NCI-H748 (cell line): Measurements from ENCODE around the gene CEP55.
"Not testable (repeated sequence)": the region's sequence is repeated elsewhere in the genome, so short reads cannot be mapped to it uniquely, and the experiment has no call there.

ENCODE experiments used
- DNase-seq: peaks from one replicate; lab custom pipeline; 2025; ENCODE audit not compliant: unreplicated experiment; lab: John Stamatoyannopoulos, UW

The CEP55 gene

DNA sequence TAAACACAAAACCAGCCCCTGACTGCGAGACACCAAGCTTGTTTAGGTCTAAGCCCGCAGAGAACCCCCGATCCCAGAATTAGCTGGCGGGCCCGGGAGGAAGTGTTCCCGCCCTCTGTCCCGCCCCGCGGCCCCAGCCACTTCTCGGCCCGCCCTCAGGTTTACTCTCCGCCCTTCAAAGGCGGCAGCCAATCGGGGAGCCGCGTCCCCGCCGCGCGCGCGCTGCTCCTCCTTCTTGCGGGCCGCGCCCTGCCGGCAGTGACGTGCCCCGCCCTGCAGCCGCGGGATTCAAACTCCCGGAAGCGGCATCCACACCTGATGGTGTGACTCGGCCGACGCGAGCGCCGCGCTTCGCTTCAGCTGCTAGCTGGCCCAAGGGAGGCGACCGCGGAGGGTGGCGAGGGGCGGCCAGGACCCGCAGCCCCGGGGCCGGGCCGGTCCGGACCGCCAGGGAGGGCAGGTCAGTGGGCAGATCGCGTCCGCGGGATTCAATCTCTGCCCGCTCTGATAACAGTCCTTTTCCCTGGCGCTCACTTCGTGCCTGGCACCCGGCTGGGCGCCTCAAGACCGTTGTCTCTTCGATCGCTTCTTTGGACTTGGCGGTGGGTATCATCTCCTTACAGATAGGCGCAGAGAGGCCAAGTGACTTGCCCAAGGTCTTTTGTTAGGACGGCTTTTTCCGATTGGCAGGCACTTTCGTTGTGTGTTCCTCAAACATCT, at the start of gene CEP55:
CEP55 (plus strand) TSS at position 291 of the 720 bp plus-strand sequence. CDS start 3,440 bp downstream, outside the sequence.
- peak; percentile 93 for DNase-seq

DNA sequence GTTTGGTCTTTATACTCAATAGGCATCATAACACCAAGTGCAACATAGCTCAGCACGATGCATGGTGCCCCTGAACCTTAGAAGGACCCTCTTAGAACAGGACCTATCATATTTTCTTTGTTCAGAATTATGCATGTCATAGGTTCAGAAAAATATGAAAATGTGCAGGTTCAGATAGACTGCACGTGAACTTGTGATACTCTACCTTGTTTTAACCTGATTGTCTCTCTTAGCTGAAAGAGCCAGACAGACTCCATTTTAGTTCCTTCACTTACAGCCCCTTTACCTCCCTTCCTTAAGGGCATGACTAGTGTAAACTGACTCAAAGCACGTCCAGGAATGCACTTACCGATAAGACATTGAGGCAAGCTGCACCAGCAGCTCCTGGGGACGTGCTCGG, 49.4 kb upstream of the CEP55 start:
- DNase-seq: no peak

DNA sequence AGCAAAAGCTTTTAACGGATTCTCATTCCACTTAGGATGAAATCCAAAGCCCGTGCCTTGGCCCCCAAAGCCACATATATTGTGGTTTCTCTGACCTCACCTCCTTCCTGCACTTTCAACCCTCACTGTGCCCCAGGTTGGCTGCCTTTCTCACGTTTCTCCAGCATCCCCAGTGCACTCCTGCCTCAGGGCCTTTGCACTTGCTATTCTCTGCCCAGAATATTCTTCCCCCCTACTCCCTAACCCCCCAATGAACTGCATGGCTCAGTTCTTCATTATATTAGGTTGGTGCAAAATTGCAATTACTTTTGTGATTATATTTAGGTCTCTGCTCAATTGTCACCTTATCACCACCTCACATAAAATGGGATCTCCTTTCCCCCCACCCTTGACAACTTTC, 48.4 kb upstream of the CEP55 start:
- no peak for DNase-seq

DNA sequence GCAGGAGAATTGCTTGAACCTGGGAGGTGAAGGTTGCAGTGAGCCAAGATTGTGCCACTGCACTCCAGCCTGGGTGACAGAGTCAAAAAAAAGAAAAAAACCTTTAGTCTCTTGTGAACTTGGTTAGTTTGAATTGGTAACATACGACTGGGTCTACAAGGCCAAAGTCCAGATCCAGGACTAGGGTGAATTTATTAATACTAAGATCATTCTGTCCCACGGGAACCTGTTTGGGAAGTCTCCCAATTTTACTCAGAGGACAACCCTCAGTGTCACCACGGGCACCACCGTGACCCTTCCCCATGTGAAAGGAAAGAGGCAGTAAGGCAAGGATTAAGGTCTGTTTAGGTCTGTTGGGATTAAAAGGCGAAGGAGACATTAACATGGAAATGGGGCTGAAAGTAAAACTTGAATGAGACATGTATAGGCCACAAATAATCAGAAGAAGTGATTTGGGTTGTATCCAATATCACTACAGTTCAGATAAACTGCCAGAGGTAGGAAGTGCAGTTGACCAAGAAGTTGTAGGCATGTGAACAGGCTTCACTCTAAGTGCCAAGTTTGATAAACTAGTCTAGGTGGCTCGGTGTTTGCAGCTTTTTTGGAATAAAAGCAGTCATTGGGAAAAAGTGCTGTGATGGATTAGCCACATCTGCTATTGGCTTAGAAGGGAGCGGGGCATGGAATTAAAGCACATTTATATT, 45.0 kb upstream of the CEP55 start:
- DNase-seq: no peak

DNA sequence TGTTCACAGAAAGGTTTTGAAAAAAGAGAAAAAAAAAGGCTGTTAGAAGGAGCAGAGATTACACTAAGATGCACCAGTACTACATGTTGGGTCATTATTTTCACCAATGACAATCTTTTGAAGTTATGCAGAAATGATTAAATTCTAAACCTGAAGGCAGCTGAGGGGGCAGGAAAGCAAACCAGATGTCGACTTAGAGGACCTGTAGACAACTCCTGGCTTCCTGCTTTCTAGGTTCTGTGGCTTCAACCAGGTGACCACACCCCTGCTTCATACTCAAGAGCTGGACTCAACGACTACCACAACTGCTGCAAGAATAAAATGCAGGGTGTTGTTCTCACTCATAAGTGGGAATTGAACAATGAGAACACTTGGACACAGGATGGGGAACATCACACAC, 44.3 kb upstream of the CEP55 start:
- no peak for DNase-seq

DNA sequence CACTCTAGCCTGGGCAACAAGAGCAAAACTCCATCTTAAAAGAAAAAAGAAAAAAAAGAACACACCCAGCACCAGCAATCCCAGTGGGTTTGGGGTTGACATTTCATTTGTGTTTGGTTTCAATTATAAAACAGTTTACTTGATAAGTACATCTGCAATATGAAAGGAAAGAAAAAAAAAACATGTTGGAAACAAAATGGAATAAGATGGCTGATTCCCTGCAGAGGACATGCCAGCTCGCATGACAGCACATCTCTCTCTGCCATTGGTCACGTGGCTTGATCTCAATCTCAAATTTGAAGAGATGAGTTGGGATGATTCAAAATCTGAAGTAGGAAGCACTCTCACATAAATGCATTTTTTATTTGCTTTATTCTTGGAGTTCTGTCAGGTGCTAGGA, 42.3 kb upstream of the CEP55 start:
- no peak for DNase-seq

DNA sequence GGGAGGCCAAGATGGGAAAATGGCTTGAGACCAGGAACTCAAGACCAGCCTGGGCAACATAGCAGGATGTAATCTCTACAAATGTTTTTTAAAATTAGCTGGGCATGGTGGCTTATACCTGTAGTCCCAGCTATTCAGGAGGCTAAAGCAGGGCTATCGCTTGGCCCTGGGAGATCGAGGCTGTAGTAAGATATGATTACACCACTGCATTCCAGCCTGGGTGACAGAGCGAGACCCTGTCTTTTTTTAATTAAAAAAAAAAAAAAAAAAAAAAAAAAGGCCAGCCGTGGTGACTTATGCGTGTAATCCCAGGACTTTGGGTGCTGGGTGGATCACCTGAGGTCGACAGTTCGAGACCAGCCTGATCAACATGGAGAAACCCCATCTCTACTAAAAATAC, 41.7 kb upstream of the CEP55 start:
- DNase-seq: no peak

DNA sequence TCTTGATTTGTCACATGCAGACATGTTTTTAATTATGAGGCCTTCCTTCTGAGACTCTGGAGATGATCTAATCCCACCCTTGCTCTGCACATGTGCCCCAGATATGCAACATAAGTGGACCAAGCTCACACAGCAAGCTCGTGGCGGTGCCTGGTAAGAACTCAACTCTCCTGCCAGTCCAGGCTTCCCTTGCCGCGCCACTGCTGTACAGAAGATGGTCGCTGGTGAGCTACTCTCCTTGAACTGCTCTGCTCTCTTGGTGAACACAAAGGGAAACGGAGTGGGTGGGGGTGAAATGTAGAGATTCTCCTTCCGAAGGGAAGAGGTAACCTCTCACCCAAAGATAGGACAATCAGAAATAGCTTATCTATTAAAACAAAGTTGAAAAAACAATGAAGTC, 39.9 kb upstream of the CEP55 start:
- no peak for DNase-seq

DNA sequence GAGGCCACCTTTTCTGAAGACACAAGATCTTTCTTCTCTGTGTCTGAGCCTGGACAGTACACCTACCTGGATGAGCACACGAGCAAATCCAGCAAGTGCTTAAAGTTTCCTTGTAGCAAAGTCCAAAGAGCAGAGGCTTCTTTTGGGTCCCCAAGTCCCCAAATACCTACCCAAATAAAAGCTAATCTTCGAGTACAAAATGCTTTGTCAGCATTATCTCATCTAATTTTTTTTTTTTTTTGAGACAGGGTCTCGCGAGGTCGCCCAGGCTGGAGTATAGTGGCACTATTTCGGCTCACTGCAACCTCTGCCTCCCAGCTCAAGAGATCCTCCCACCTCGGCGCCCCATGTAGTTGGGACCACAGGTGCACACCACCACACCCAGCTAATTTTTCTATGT, 38.9 kb upstream of the CEP55 start:
- no peak for DNase-seq

DNA sequence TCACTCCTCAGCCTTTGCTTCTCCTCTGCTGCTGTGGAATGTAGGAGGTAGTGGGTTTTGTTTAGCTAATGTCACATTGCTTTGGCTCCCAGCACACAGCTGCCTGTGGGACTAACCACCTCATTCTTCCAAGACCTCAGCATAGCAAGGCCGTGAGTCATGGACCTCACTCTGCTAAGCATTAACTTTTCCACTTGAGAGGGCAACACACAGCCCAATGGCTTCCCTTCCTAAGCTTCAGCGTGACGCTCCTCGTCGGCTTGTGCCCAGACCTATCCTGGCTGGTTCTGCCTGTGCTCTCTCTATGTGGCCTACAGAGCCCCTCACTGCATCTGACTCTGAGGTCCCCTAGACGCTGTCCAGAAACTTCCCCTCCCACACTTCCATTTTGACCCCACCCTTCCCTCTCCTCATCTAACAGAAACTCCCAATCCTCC, 37.6 kb upstream of the CEP55 start:
- no peak for DNase-seq

DNA sequence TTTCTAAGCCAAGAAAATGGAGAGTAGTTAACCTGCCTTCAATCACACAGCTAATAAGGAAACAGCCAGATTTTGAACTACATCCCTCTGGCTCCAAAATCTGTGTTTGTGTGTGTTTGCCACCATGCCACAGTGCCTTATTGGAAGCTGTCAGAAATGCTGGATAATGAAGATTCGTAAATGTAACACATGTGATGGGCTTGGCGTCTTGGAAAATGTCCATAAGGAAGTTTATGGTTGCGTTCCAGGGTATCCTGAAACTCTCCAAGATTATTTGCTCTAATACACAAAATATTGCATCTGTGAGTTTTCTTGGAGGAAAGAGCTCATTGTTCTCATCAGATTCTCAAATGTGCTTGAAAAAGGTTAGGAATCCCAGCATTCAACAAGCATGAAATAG, 36.9 kb upstream of the CEP55 start:
- no peak for DNase-seq

DNA sequence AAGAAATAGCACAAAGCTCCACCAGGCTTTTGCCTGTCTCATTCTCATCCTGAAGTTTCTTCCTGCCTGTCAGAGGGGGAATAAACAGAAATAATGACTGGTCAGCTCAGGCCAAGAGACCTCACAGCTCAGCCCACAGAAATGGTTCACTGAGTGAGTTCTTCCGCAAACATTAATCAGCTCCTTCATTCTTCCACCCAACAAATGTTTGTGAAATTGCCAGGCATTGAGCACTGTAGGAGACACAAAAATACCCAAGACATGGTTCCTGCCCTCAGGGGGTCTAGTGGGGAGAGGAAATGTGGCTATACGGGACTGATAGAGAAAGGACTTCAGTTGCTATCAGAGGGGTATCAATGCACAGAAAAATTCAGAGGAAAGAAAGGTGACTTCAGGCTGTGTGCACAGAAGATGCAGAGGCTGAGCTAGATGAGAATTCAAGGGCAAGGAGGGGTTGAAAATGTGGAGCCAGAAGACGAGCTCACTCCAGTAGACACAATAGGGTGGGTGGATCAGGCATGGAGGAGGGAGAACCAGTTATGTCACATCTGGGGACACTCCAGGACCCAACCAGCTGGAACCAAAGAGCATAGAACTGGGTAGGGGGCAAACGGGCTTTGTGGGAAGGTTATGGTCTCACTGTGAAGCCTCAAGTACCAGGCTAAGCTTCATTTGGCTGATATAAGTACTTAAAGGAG, 35.2 kb upstream of the CEP55 start:
- DNase-seq: peak; percentile 41

DNA sequence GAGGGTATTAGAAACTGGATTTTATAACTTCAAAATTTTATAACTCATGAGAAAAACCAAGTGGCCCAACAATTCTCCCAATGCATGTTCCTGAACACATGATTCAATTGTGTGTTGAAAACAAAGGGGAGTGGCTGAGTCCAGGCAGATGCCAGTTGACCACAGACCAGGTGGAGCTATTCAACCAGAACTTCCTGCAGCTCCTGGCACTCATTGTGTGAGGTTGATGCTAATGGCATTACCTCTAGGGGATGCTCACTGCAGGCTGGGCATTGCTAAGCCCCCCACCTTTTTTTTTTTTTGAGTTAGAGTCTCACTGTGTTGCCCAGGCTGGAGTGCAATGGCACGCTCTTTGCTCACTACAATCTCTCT, 34.6 kb upstream of the CEP55 start:
- peak; percentile 65 for DNase-seq

DNA sequence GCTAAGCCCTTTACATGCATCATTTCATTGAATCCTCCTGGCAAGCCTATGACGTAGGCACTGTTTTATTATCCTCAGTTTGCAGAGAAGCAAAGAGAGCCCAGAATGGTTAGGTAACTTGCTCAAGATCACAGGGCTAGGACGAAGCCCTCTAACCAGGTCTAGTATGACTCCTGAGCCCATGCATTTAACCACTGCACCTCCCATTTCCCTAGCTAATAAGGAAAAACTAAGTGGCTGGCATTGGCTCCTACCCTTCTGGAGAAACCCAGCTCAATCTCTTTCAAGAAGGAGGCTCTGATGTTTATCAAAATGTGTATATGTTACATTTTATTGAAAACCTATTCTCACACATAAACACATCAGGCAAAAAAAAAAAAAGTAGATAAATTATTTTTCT, 34.0 kb upstream of the CEP55 start:
- no peak for DNase-seq

DNA sequence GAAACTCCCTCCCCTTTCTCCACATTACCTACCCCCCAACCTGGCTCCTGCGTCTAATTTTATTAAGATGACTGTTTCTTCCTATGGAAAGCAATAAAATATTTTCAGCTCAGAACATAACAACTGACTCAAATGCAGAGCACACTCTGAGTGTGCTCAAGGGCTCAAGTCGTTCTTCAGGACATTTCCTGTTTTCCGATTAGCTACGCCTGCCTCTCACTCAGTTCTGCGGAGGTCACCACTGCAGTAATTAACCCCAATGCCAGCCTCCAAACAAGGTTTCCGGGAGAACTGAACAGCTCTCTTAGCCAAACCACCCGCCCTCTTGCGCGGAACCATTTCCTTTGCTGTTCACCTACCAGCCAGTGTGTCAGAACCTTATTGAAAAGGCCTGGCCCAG, 33.5 kb upstream of the CEP55 start:
- DNase-seq: peak; percentile 0

DNA sequence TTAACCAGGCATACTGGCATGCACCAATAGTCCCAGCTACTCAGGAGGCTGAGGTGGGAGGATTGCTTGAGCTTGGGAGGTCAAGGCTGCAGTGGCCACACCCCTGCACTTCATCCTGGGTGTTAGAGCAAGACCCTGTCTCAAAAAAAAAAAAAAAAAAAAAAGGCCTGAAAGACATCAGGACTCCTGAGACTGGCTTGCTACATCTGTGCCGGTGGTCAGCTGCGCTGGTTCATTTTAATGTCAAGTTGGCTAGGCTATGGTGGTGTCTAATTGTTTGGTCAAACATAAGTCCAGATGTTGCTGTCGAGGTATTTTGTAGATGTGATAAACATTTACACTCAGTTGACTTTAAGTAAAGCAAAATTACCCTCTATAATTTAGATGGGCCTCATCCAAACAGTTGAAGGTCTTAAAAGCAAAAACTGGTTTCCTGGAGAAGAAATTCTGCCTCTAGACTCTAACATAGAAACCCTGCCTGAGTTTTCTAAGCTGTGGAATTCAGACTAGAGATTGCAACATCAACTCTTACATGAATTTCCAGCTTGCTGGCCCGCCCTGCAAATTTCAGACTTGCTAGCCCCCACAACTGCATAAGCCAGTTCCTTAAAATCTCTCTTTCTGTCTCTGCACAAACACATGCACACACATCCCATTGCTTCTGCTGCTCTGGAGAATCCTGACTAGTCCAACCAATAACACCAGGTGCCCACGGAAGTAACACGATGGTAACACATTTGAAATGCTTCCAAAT, 32.5 kb upstream of the CEP55 start:
- DNase-seq: no peak

DNA sequence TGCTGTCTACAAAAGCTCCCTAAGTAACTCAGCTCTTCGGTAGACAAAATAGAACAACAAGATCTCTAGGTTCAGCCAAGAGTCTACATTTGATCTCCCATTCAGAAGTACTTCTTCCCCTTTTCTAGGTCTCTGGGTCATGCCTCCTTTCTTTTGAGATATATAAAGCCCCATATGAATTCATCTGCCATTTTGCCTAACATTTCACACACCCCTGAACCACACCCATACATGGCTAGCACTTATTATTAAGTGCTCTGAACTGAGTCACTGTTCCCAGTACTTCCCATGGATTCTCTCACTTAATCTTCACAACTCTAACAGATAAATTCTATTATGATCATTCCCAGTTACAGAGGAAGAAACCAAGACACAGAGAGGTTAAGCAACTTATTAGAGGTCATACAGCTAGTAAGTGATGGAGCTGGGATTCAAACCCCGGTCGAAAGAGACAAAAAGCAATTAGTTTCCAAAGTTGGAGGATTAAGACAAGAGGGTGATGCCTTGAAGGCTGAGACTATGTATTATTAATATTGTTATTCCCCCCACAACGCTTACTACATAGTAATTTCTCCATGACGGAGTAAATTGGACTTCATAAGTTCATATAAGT, 31.5 kb upstream of the CEP55 start:
- no peak for DNase-seq

DNA sequence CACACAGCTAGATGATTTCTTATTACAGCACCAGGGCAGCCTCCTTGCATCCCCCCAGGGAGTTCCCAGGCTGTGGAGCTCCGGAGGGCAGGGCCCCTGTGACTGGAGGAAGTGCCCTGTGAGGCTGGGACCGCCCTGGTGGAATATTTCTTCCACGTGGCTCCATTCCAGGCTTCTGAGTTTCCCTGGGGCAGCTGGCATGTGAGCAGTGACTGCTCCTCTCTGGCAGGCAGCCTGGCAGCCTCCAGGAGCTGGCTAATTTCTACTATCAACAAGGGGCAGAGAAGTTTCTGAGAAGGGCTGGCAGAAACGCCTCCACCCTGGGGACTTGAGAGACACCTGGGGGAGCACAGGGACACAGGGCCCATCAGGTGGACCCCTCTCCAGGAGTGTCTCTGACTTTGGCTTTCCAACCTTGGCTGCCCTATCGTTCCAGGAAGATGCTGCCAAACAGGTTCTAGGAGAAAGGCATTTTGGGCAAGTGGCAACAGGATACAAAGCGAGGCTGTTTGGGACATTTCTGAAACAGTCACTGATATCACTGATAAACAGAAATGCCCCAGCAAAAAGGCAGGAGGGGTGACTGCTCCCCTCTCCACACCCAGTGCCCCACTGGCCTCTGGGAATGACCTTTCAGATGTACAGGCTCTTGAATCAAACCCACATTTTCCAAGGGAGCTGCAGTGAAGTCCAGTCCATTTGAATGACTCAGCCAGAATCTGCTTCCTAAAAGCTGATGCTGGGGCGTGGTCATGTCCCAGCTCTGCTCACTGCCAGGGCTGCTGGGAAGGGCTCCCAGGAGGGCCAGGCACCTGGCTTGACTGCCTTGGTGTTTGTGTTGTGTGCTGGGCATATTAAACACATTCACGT, 30.4 kb upstream of the CEP55 start:
- DNase-seq: peak; percentile 8

DNA sequence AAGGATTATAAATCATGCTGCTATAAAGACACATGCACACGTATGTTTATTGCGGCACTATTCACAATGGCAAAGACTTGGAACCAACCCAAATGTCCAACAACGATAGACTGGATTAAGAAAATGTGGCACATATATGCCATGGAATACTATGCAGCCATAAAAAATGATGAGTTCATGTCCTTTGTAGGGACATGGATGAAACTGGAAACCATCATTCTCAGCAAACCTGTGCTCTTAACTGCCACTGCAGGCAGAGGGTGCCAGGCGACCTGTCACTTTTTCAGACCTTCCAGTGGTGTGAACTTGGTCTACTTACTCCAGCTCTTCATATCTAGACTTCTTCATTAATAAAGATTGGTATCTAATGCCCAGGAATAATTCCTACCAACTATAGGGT, 28.8 kb upstream of the CEP55 start:
- not testable (repeated sequence) for DNase-seq
